HCT116 (cell line): ENCODE data around the gene RAB3GAP2. TPM values are rescaled to one million over a fixed set of nuclear protein-coding genes. Genes with fewer than 3 reads are reported as not detected.
"Not testable (repeated sequence)": the region's sequence is repeated elsewhere in the genome, so short reads cannot be mapped to it uniquely, and the experiment has no call there.

Experiments
- ATAC-seq: fragments of 200-7000 bp; cut with Tn5 transposase; 2 replicates; pipeline ENCODE4 v1.9.1; 2020; ENCODE audit warnings: mild to moderate bottlenecking, moderate library complexity
- BruUV-seq: library from RNA; stranded (reverse); fragments of 400-500 nt; replicated peaks from 2 replicates; lab custom pipeline; 2021; lab: Mats Ljungman, UMichigan
- CTCF ChIA-PET: fragments of 300-600 bp; sonication (Branson Sonifier 250); formaldehyde crosslinking; loops from one replicate; lab custom pipeline; 2021; ENCODE audit warnings: antibody characterized with exemption; lab: Charles Lee
- POLR2A ChIA-PET: fragments of 300-600, 350-600 bp; sonication (Branson Sonifier 250); formaldehyde crosslinking; loops from one replicate; lab custom pipeline; 2021; ENCODE audit warnings: antibody characterized with exemption; lab: Charles Lee
- RAD21 ChIA-PET, 2 experiments: fragments of 300-600 bp; sonication (Branson Sonifier 250); formaldehyde crosslinking; loops; one replicate each; lab custom pipeline; 2023; ENCODE audit warnings: low total read pairs in 2 of 2; ENCODE audit not compliant: uncharacterized antibody in 2 of 2, unreplicated experiment in 2 of 2, low non-redundant PET in 1 of 2; lab: Charles Lee
- DNase-seq: peaks from one replicate; pipeline ENCODE4 v3.0.0-alpha.2; 2010; ENCODE audit warnings: low read depth, low spot score
- H2AFZ ChIP-seq: fragments of 200-600 bp; shearing (Covaris generic), sonication (generic); 2 replicates; pipeline ENCODE4 v1.6.1; 2017; ENCODE audit warnings: low read depth, mixed run types, mixed read lengths, antibody characterized with exemption, low read length; ENCODE audit not compliant: poor library complexity, severe bottlenecking
- H3K27ac ChIP-seq: 2 replicates; pipeline ENCODE4 v1.5.1; 2012; ENCODE audit warnings: low read depth, low read length
- H3K27me3 ChIP-seq: fragments of 200-600 bp; sonication (generic); 2 replicates; pipeline ENCODE4 v1.6.1; 2016; ENCODE audit warnings: mixed run types, low read length, mixed read lengths; ENCODE audit not compliant: insufficient read depth
- H3K36me3 ChIP-seq, 2 experiments: fragments of 200-500 bp in 1 of 2; fragments of 200-600 bp in 1 of 2; sonication (Bioruptor generic) in 1 of 2; sonication (generic) in 1 of 2; 2 replicates each; pipeline versions ENCODE4 v1.5.1 to v1.6.1; 2014 to 2016; ENCODE audit warnings: low read length in 2 of 2, inconsistent platforms in 1 of 2, mixed read lengths in 1 of 2, mixed run types in 1 of 2; ENCODE audit not compliant: insufficient read depth in 2 of 2, control insufficient read depth in 1 of 2
- H3K4me1 ChIP-seq, 2 experiments: fragments of 200-600 bp in 1 of 2; sonication (generic) in 1 of 2; 2 replicates each; pipeline versions ENCODE4 v1.5.1 to v1.6.1; 2012 to 2017; ENCODE audit warnings: low read length in 2 of 2, inconsistent platforms in 1 of 2, mild to moderate bottlenecking in 1 of 2, mixed read lengths in 1 of 2, mixed run types in 1 of 2, moderate library complexity in 1 of 2; ENCODE audit not compliant: insufficient read depth in 2 of 2, control insufficient read depth in 1 of 2
- H3K4me2 ChIP-seq: fragments of 200-600 bp; sonication (generic); 2 replicates; pipeline ENCODE4 v1.6.1; 2017; ENCODE audit warnings: mixed run types, low read length, mixed read lengths
- H3K4me3 ChIP-seq, 2 experiments: fragments of 200-600 bp in 1 of 2; sonication (generic) in 1 of 2; replicated peaks in 1 of 2; 2 replicates each; pipeline ENCODE4 v1.5.1; 2011 to 2016; ENCODE audit warnings: low read length in 2 of 2, control low read depth in 1 of 2, low read depth in 1 of 2, mild to moderate bottlenecking in 1 of 2, mixed read lengths in 1 of 2, mixed run types in 1 of 2
- H3K79me2 ChIP-seq: fragments of 200-600 bp; sonication (generic); 2 replicates; pipeline ENCODE4 v1.6.1; 2017; ENCODE audit warnings: mild to moderate bottlenecking, mixed run types, low read length, moderate library complexity, mixed read lengths; ENCODE audit not compliant: insufficient read depth
- H3K9ac ChIP-seq: fragments of 200-600 bp; sonication (generic); 2 replicates; pipeline ENCODE4 v1.6.1; 2016; ENCODE audit warnings: low read length, mixed read lengths
- H3K9me2 ChIP-seq: fragments of 200-600 bp; sonication (generic), shearing (Covaris generic); 2 replicates; pipeline ENCODE4 v1.6.1; 2017; ENCODE audit warnings: mixed run types, mild to moderate bottlenecking, moderate library complexity; ENCODE audit not compliant: insufficient read depth
- H3K9me3 ChIP-seq, 2 experiments: fragments of 200-500 bp in 1 of 2; fragments of 200-600 bp in 1 of 2; sonication (Bioruptor generic) in 1 of 2; sonication (generic) in 1 of 2; 2 replicates each; pipeline ENCODE4 v1.6.1; 2014 to 2017; ENCODE audit warnings: low read length in 2 of 2, mixed read lengths in 2 of 2, inconsistent platforms in 1 of 2, low read depth in 1 of 2, mild to moderate bottlenecking in 1 of 2, mixed run types in 1 of 2, moderate library complexity in 1 of 2; ENCODE audit not compliant: control insufficient read depth in 1 of 2, insufficient read depth in 1 of 2
- H4K20me1 ChIP-seq: fragments of 200-600 bp; sonication (generic), shearing (Covaris generic); 2 replicates; pipeline ENCODE4 v1.6.1; 2017; ENCODE audit warnings: mixed run types, mild to moderate bottlenecking, moderate library complexity; ENCODE audit not compliant: insufficient read depth
- intact Hi-C: fragments of 100-400 bp; cut with micrococcal nuclease; formaldehyde crosslinking; loops from 2 replicates; pipeline ENCODE4 v1.10.0; 2022
- total RNA-seq: library from RNA; stranded (reverse); gene quantifications from one replicate; pipeline ENCODE4 v1.2.1, GENCODE V29; 2021; ENCODE audit not compliant: unreplicated experiment
- TF ChIP-seq, protein P1 (sequence below), 3 experiments: fragments of 200-600 bp in 1 of 3; sonication (generic) in 1 of 3; IDR thresholded peaks in 2 of 3; conservative IDR thresholded peaks in 1 of 3; 2 replicates each; pipeline ENCODE4 v1.5.1; 2012 to 2017; ENCODE audit warnings: low read depth in 2 of 3, low read length in 2 of 3, antibody characterized with exemption in 1 of 3, borderline replicate concordance in 1 of 3, control low read depth in 1 of 3, mild to moderate bottlenecking in 1 of 3, mixed read lengths in 1 of 3, mixed run types in 1 of 3, moderate library complexity in 1 of 3; ENCODE audit not compliant: insufficient read depth in 1 of 3

Gene RAB3GAP2
- total RNA-seq, 1 experiment from 2014 or later = 32.5 TPM

DNA sequence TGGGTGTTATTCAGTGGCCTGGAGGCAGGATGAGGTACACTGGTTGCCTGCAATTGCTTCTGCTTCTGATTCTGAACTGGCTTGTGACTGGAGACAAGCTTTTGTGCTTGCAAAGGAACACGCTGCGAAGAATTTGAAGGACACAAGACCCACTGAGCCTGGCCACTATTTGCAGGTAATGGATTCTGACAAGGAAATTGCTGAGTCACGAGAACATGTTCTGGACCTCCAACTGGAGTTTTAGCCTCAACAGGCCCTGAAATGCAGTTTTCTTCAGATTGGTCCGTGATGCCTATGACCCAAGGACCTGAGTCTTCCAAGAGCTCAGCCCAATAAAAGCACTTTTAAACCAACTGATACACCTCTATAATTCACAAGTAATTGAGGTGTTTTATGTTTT, 4.6 kb downstream of the RAB3GAP2 start:
- RAD21 ChIA-PET = no interaction called here
- POLR2A ChIA-PET = no interaction called here

DNA sequence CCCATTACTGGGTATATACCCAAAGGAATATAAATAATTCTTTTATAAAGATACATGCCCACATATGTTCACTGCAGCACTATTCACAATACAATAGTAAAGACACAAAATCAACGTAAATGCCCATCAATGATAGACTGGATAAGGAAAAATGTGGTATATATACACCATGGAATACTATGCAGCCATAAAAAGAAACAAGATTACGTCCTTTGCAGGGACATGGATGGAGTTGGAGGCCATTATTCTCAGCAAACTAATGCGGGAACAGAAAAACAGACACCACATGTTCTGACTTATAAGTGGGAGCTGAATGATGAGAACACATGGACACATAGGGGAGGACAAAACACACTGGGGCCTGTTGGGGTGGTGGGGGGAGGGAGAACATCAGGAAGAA, 12.0 kb downstream of the RAB3GAP2 start:
- H3K27me3 ChIP-seq, H3K4me3 ChIP-seq, H4K20me1 ChIP-seq, BruUV-seq, intact Hi-C loops, ATAC-seq, DNase-seq, CTCF ChIA-PET, H3K27ac ChIP-seq, H3K9me3 ChIP-seq, RAD21 ChIA-PET, H2AFZ ChIP-seq, H3K4me1 ChIP-seq, H3K9me2 ChIP-seq, H3K9ac ChIP-seq, H3K4me2 ChIP-seq, POLR2A ChIA-PET: not testable (repeated sequence)
- Histone ChIP-seq H3K79me2 (peaks cover 75% of the 10 kb centered on the region), H3K36me3 (0 out of 4 replicates have a peak, but pooled peaks cover 0 to 13% of the 10 kb centered on the region in 2 experiments)

More for the DNA sequence above, 4.6 kb downstream of the RAB3GAP2 start:
- intact Hi-C loops = no loop called here
- Histone ChIP-seq H3K4me3 (no peak overlapping the region), H3K27me3 (no peaks in the 10 kb centered on the region), H3K27ac (no peak overlapping the region), H3K4me1 (peaks cover 4 to 14% of the 10 kb centered on the region in 2 experiments; a peak in 3 of 4 replicates), H2AFZ (no peak overlapping the region), H3K4me2 (no peak overlapping the region), H3K79me2 (peaks cover 86% of the 10 kb centered on the region), H3K9me3 (no peaks in the 10 kb centered on the region), H4K20me1 (no peaks in the 10 kb centered on the region), H3K9ac (no peak overlapping the region), H3K9me2 (no peaks in the 10 kb centered on the region), H3K36me3 (peaks cover 5 to 26% of the 10 kb centered on the region in 2 experiments; a peak in 3 of 4 replicates)
- CTCF ChIA-PET = interaction anchor here (1.0 kb wide), 1 partner anchor 49 kb away, joined by 3 read pairs; no protein-coding TSS in a partner anchor
- DNase-seq = no peak
- ATAC-seq = no peak
- TF ChIP-seq, protein P1, sequence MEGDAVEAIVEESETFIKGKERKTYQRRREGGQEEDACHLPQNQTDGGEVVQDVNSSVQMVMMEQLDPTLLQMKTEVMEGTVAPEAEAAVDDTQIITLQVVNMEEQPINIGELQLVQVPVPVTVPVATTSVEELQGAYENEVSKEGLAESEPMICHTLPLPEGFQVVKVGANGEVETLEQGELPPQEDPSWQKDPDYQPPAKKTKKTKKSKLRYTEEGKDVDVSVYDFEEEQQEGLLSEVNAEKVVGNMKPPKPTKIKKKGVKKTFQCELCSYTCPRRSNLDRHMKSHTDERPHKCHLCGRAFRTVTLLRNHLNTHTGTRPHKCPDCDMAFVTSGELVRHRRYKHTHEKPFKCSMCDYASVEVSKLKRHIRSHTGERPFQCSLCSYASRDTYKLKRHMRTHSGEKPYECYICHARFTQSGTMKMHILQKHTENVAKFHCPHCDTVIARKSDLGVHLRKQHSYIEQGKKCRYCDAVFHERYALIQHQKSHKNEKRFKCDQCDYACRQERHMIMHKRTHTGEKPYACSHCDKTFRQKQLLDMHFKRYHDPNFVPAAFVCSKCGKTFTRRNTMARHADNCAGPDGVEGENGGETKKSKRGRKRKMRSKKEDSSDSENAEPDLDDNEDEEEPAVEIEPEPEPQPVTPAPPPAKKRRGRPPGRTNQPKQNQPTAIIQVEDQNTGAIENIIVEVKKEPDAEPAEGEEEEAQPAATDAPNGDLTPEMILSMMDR (IDR thresholded peaks at IDR 0.05 in 2 of 3, conservative IDR thresholded peaks at IDR 0.05 in 1 of 3; ENCODE audit: borderline replicate concordance in 1 of 3, insufficient read depth in 1 of 3, low read depth in 2 of 3, low read length in 2 of 3) = no peak
- BruUV-seq = no TSS peak

DNA sequence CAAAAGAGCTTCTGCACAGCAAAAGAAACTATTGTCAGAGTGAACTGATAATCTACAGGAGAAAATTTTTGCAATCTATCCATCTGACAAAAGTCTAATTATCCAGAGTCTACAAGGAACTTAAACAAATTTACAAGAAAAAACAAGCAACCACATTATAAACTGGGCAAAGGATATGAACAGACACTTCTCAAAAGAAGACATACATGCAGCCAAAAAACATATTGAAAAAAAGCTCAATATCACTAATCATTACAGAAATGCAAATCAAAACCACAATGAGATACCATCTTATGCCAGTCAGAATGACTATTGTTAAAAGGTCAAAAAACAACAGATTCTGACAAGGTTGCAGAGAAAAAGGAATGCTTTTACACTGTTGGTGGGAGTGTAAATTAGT, 12.5 kb downstream of the RAB3GAP2 start:
- intact Hi-C loops, H2AFZ ChIP-seq, H3K9me2 ChIP-seq, H3K9ac ChIP-seq, H3K4me1 ChIP-seq, H3K9me3 ChIP-seq, H3K4me3 ChIP-seq, POLR2A ChIA-PET, ATAC-seq, CTCF ChIA-PET, H3K27me3 ChIP-seq, H4K20me1 ChIP-seq, RAD21 ChIA-PET, DNase-seq, H3K4me2 ChIP-seq, BruUV-seq, H3K27ac ChIP-seq: not testable (repeated sequence)
- 0 out of 4 replicates have a peak, but pooled peaks cover 0 to 12% of the 10 kb centered on the region in 2 experiments for H3K36me3 ChIP-seq
- peaks cover 73% of the 10 kb centered on the region for H3K79me2 ChIP-seq

DNA sequence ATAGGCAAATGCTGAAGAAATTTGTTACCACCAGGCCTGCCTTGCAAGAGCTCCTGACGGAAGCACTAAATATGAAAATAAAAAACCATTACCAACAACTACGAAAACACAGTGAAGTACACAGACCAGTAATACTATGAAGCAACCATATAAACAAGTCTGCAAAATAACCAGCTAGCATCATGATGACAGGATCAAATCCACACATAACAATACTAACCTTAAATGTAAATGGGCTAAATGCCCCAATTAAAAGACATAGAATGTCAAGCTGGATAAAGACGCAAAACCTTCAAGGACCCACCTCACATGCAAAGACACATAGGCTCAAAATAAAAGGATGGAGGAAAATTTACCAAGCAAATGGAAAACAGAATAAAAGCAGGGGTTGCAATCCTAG, 16.1 kb downstream of the RAB3GAP2 start:
- H3K4me2 ChIP-seq, H2AFZ ChIP-seq, H3K9me3 ChIP-seq, H4K20me1 ChIP-seq, POLR2A ChIA-PET, intact Hi-C loops, H3K4me1 ChIP-seq, H3K9ac ChIP-seq, H3K27me3 ChIP-seq, H3K9me2 ChIP-seq, DNase-seq, BruUV-seq, H3K27ac ChIP-seq, RAD21 ChIA-PET, CTCF ChIA-PET, ATAC-seq, H3K4me3 ChIP-seq: not testable (repeated sequence)
- peaks cover 2 to 16% of the 10 kb centered on the region in 2 experiments; a peak in 3 of 4 replicates for H3K36me3 ChIP-seq
- H3K79me2 ChIP-seq = peaks cover 59% of the 10 kb centered on the region
